Caco-2 (cell line): ENCODE results near the gene DEPDC1B. TPM values are rescaled to one million over a fixed set of nuclear protein-coding genes. Genes with fewer than 3 reads are reported as not detected.

Source experiments
- BruUV-seq: library from RNA; stranded (reverse); fragments of 400-500 nt; replicated peaks from 2 replicates; lab custom pipeline; 2021; lab: Mats Ljungman, UMichigan
- CTCF ChIA-PET: fragments of 300-600 bp; sonication (Branson Sonifier 250); formaldehyde crosslinking; loops from one replicate; lab custom pipeline; 2022; ENCODE audit warnings: antibody characterized with exemption; lab: Charles Lee
- POLR2A ChIA-PET: fragments of 300-600 bp; sonication (Branson Sonifier 250); formaldehyde crosslinking; loops from one replicate; lab custom pipeline; 2022; ENCODE audit warnings: antibody characterized with exemption; lab: Charles Lee
- DNase-seq, 2 experiments: peaks; one replicate each; pipeline versions ENCODE4 v3.0.0 to v3.0.0-alpha.2; 2020 to 2022
- H3K27me3 ChIP-seq: replicated peaks from 2 replicates; pipeline ENCODE4 v1.6.0; 2011; ENCODE audit warnings: low read length; ENCODE audit not compliant: control insufficient read depth, insufficient read depth
- H3K36me3 ChIP-seq: 2 replicates; pipeline ENCODE4 v1.5.1; 2011; ENCODE audit warnings: low read length; ENCODE audit not compliant: control insufficient read depth, insufficient read depth
- H3K4me1 ChIP-seq: fragments of 250-450 bp; sonication (Bioruptor Pico); 2 replicates; pipeline ENCODE4 v1.5.1; 2020; ENCODE audit warnings: mild to moderate bottlenecking
- H3K4me3 ChIP-seq: 2 replicates; pipeline ENCODE4 v1.5.1; 2011; ENCODE audit warnings: low read depth, mild to moderate bottlenecking, control low read depth, low read length
- H3K9me3 ChIP-seq: fragments of 250-450 bp; sonication (Bioruptor Pico); 2 replicates; pipeline ENCODE4 v1.5.1; 2020; ENCODE audit warnings: mild to moderate bottlenecking, moderate library complexity
- H3K27ac Mint-ChIP-seq: one replicate; pipeline ENCODE4 v1.8.0; 2022; ENCODE audit warnings: mixed read lengths; ENCODE audit not compliant: unreplicated experiment
- H3K27me3 Mint-ChIP-seq: one replicate; pipeline ENCODE4 v1.8.0; 2022; ENCODE audit warnings: mixed read lengths; ENCODE audit not compliant: insufficient read depth, unreplicated experiment
- H3K36me3 Mint-ChIP-seq: one replicate; pipeline ENCODE4 v1.8.0; 2022; ENCODE audit warnings: mild to moderate bottlenecking, mixed read lengths; ENCODE audit not compliant: insufficient read depth, unreplicated experiment
- H3K4me1 Mint-ChIP-seq: one replicate; pipeline ENCODE4 v1.8.0; 2022; ENCODE audit warnings: low read depth, mixed read lengths; ENCODE audit not compliant: unreplicated experiment
- H3K4me3 Mint-ChIP-seq: one replicate; pipeline ENCODE4 v1.8.0; 2022; ENCODE audit warnings: mild to moderate bottlenecking, moderate library complexity, mixed read lengths; ENCODE audit not compliant: unreplicated experiment
- H3K9me3 Mint-ChIP-seq: one replicate; pipeline ENCODE4 v1.8.0; 2022; ENCODE audit warnings: mixed read lengths; ENCODE audit not compliant: unreplicated experiment
- intact Hi-C: fragments of 100-400 bp; cut with micrococcal nuclease; formaldehyde crosslinking; loops from one replicate; pipeline ENCODE4 v1.10.0; 2022; ENCODE audit not compliant: unreplicated experiment
- total RNA-seq: library from RNA; stranded (reverse); gene quantifications from 2 replicates; pipeline ENCODE4 v1.2.3, GENCODE V29; 2022
- TF ChIP-seq, protein P1 (sequence below), 2 experiments: fragments of 200-600 bp in 1 of 2; IDR thresholded peaks; 1 replicate in 1 of 2; 2 replicates in 1 of 2; pipeline versions ENCODE4 v1.5.1 to v1.8.0; 2011 to 2022; ENCODE audit warnings: antibody characterized with exemption in 1 of 2, control low read depth in 1 of 2, inconsistent platforms in 1 of 2, low read depth in 1 of 2, low read length in 1 of 2, mild to moderate bottlenecking in 1 of 2, moderate library complexity in 1 of 2; ENCODE audit not compliant: insufficient read depth in 1 of 2, severe bottlenecking in 1 of 2, unreplicated experiment in 1 of 2

Gene DEPDC1B
- total RNA-seq, 1 experiment from 2014 or later, result 44.9 TPM

DNA sequence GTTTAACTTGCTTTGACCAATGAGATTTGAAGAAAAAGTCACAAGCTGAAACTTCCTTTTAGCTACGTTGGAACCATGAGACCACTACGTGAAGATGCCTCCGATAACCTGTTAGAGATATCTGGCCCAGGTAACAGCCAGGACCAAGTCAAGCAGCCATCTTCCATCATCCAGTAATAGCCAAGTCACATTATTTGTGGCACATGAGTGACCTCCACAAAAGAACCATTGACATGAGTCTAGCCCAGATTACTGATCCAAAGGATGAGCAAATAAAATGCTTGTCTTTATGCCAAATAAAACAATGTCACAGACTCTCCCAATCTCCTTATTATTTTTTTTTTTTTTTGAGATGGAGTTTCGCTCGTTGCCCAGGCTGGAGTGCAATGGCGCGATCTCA is 1.6 kb downstream of the DEPDC1B start:
- POLR2A ChIA-PET, result interaction anchor here (0.6 to 2.4 kb wide), 2 partner anchors 9 to 20 kb away, joined by 4 to 13 read pairs; no protein-coding TSS in a partner anchor
- peak overlapping the region; percentile 74 for H3K4me3 Mint-ChIP-seq
- intact Hi-C loops, result no loop called here

DNA sequence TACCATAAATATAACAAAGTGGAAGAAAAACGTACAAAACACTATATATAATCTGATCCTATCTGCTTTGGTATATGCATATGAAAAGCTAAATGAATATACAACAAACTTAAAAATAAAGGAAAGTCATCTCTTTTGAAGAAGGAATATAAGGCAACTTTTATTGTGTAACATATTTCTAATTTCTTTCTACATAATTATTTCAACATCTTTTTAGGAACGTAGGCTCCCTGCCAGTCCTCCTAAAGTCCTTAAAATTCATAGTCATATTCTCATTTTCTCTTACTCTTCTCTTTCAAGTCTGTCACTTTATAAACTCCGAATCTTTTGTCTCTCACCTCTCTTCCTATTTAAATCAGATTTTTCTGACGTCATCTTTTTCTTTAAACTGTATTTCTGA is 9.6 kb downstream of the DEPDC1B start:
- H3K27ac Mint-ChIP-seq, result peak overlapping the region; percentile 3
- peaks cover 31% of the 10 kb centered on the region for H3K4me1 ChIP-seq
- H3K36me3 ChIP-seq, result no peaks in the 10 kb centered on the region; the same call in 1 of the 2 replicates
- ChIA-PET CTCF (no interaction called here), POLR2A (no interaction called here)
- H3K4me1 Mint-ChIP-seq, result peaks cover 34% of the 10 kb centered on the region
- no peaks in the 10 kb centered on the region for H3K9me3 Mint-ChIP-seq
- no TSS peak for BruUV-seq
- 0 out of 2 replicates have a peak, but pooled peaks cover 3% of the 10 kb centered on the region for H3K9me3 ChIP-seq
- H3K27me3 ChIP-seq, result no peaks in the 10 kb centered on the region
- DNase-seq, result no peak
- TF ChIP-seq, protein P1, sequence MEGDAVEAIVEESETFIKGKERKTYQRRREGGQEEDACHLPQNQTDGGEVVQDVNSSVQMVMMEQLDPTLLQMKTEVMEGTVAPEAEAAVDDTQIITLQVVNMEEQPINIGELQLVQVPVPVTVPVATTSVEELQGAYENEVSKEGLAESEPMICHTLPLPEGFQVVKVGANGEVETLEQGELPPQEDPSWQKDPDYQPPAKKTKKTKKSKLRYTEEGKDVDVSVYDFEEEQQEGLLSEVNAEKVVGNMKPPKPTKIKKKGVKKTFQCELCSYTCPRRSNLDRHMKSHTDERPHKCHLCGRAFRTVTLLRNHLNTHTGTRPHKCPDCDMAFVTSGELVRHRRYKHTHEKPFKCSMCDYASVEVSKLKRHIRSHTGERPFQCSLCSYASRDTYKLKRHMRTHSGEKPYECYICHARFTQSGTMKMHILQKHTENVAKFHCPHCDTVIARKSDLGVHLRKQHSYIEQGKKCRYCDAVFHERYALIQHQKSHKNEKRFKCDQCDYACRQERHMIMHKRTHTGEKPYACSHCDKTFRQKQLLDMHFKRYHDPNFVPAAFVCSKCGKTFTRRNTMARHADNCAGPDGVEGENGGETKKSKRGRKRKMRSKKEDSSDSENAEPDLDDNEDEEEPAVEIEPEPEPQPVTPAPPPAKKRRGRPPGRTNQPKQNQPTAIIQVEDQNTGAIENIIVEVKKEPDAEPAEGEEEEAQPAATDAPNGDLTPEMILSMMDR (IDR thresholded peaks at IDR 0.05; ENCODE audit: insufficient read depth in 1 of 2, low read depth in 1 of 2, low read length in 1 of 2, severe bottlenecking in 1 of 2, unreplicated experiment in 1 of 2), result no peak
- no peak overlapping the region for H3K4me3 ChIP-seq
- H3K27me3 Mint-ChIP-seq, result no peaks in the 10 kb centered on the region
- intact Hi-C loops, result no loop called here
- H3K4me3 Mint-ChIP-seq, result no peak overlapping the region
- peaks cover 14% of the 10 kb centered on the region for H3K36me3 Mint-ChIP-seq

More for the DNA sequence above, 1.6 kb downstream of the DEPDC1B start:
- Mint-ChIP-seq H3K36me3 (peaks cover 19% of the 10 kb centered on the region), H3K27me3 (no peaks in the 10 kb centered on the region), H3K9me3 (no peaks in the 10 kb centered on the region), H3K4me1 (peaks cover 10% of the 10 kb centered on the region), H3K27ac (peak overlapping the region; percentile 90)
- Histone ChIP-seq H3K36me3 (no peaks in the 10 kb centered on the region), H3K4me1 (peaks cover 13% of the 10 kb centered on the region), H3K4me3 (peak overlapping the region; percentile 72; the same call in 1 of the 2 replicates), H3K9me3 (0 out of 2 replicates have a peak, but pooled peaks cover 3% of the 10 kb centered on the region), H3K27me3 (no peaks in the 10 kb centered on the region)
- TF ChIP-seq, protein P1 (IDR thresholded peaks at IDR 0.05; ENCODE audit: insufficient read depth in 1 of 2, low read depth in 1 of 2, low read length in 1 of 2, severe bottlenecking in 1 of 2, unreplicated experiment in 1 of 2), result no peak
- CTCF ChIA-PET, result interaction anchor here (0.7 to 2.7 kb wide), 4 partner anchors 11 to 251 kb away, joined by 4 to 47 read pairs (median 19); no protein-coding TSS in a partner anchor
- no peak for DNase-seq
- no TSS peak for BruUV-seq

DNA sequence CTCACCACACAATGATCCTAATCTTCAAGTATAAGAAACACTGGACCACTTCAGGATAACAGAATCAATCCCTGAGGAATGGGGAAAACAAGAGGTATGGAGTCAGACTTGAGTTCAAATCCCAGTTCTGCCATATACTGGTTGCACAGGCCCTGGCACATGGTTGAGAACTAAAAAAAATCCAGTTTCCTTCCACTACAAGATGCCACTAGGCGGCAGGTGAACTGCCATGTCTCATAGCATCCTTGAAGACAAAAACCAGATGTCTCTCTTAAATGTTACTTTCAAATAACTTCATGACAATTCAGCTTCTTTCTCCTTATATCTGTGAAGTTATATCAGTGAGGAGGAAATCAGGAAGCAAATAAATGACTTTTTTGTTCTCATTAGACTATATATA is 11.0 kb downstream of the DEPDC1B start:
- TF ChIP-seq, protein P1 (IDR thresholded peaks at IDR 0.05; ENCODE audit: insufficient read depth in 1 of 2, low read depth in 1 of 2, low read length in 1 of 2, severe bottlenecking in 1 of 2, unreplicated experiment in 1 of 2), result no peak
- H3K4me3 ChIP-seq, result no peak overlapping the region
- peaks cover 47% of the 10 kb centered on the region for H3K4me1 Mint-ChIP-seq
- ChIA-PET CTCF (interaction anchor here (0.6 to 3.6 kb wide), 4 partner anchors 10 to 256 kb away, joined by 3 to 47 read pairs (median 4); partner anchors contain the start of genes DEPDC1B, ERCC8 and NDUFAF2), POLR2A (interaction anchor here (0.7 to 3.3 kb wide), 2 partner anchors 9 to 11 kb away, joined by 4 to 33 read pairs; partner anchors contain the start of gene DEPDC1B)
- no peaks in the 10 kb centered on the region for H3K27me3 ChIP-seq
- H3K9me3 ChIP-seq, result 0 out of 2 replicates have a peak, but pooled peaks cover 3% of the 10 kb centered on the region
- peaks cover 36% of the 10 kb centered on the region for H3K4me1 ChIP-seq
- no TSS peak for BruUV-seq
- peaks cover 26% of the 10 kb centered on the region for H3K36me3 Mint-ChIP-seq
- H3K9me3 Mint-ChIP-seq, result no peaks in the 10 kb centered on the region
- intact Hi-C loops, result loop anchor here (1.0 to 5.0 kb wide), 2 partner anchors 10 to 258 kb away; partner anchors contain the start of genes ERCC8 and NDUFAF2
- H3K36me3 ChIP-seq, result peaks cover 1% of the 10 kb centered on the region; the same call in 1 of the 2 replicates
- DNase-seq, result no peak
- H3K27me3 Mint-ChIP-seq, result no peaks in the 10 kb centered on the region
- H3K4me3 Mint-ChIP-seq, result no peak overlapping the region
- H3K27ac Mint-ChIP-seq, result no peak overlapping the region
